K562 (cell line): Measurements from ENCODE around the gene PSAP. TPM values are rescaled to one million over a fixed set of nuclear protein-coding genes. Genes with fewer than 3 reads are reported as not detected.

Source experiments
- ARID2 ChIP-seq: fragments of 450-650 bp; IDR thresholded peaks from 2 replicates; pipeline ENCODE4 v1.6.1; 2017; ENCODE audit warnings: antibody characterized with exemption, mild to moderate bottlenecking
- BRD9 ChIP-seq: fragments of 450-650 bp; IDR thresholded peaks from 2 replicates; pipeline ENCODE4 v1.6.1; 2018; ENCODE audit warnings: low read depth; ENCODE audit not compliant: partially characterized antibody
- CHD4 ChIP-seq: fragments of 200-600 bp; sonication (generic); IDR thresholded peaks from 3 replicates; pipeline ENCODE4 v1.6.1; 2012; ENCODE audit warnings: low read depth, mild to moderate bottlenecking, mixed read lengths, low read length, inconsistent platforms; ENCODE audit not compliant: insufficient read depth, insufficient replicate concordance, poor library complexity, severe bottlenecking
- CLOCK ChIP-seq: fragments of 250-450 bp; sonication (Bioruptor Pico); IDR thresholded peaks from 2 replicates; pipeline ENCODE4 v1.4.0; 2020; ENCODE audit warnings: mild to moderate bottlenecking, moderate library complexity, borderline replicate concordance
- CXXC5 ChIP-seq: fragments of 250-450 bp; sonication (Bioruptor Pico); IDR thresholded peaks from 2 replicates; pipeline ENCODE4 v1.8.0; 2022; ENCODE audit warnings: inconsistent platforms, mild to moderate bottlenecking, moderate library complexity
- E4F1 ChIP-seq: fragments of 250-450 bp; sonication (Bioruptor Pico); IDR thresholded peaks from 2 replicates; pipeline ENCODE4 v1.5.0; 2021; ENCODE audit warnings: mild to moderate bottlenecking, borderline replicate concordance
- GABPB1 ChIP-seq: sonication (generic); formaldehyde crosslinking; IDR thresholded peaks from 2 replicates; pipeline ENCODE4 v1.8.0; 2022; ENCODE audit warnings: mild to moderate bottlenecking, missing genetic modification reagents
- HMGXB4 ChIP-seq: sonication (generic); formaldehyde crosslinking; IDR thresholded peaks from 2 replicates; pipeline ENCODE4 v1.8.1; 2023; ENCODE audit warnings: mild to moderate bottlenecking, missing genetic modification reagents
- MCM7 ChIP-seq, 2 experiments: fragments of 450-650 bp; IDR thresholded peaks; 2 replicates each; pipeline ENCODE4 v1.6.1; 2016 to 2018
- NFATC3 ChIP-seq: fragments of 450-650 bp; IDR thresholded peaks from 2 replicates; pipeline ENCODE4 v1.6.1; 2017; ENCODE audit warnings: mild to moderate bottlenecking
- PHF8 ChIP-seq: fragments of 200-600 bp; sonication (generic); IDR thresholded peaks from 2 replicates; pipeline ENCODE4 v1.6.1; 2012; ENCODE audit warnings: mixed run types, mild to moderate bottlenecking, inconsistent platforms, low read length, moderate library complexity, borderline replicate concordance
- RAD21 ChIP-seq, 2 experiments: fragments of 250-450 bp in 1 of 2; fragments of 450-650 bp in 1 of 2; sonication (Bioruptor Pico) in 1 of 2; formaldehyde crosslinking in 1 of 2; IDR thresholded peaks in 1 of 2; conservative IDR thresholded peaks in 1 of 2; 2 replicates each; pipeline versions ENCODE4 v1.4.0 to v1.8.0; 2020 to 2022; ENCODE audit warnings: mild to moderate bottlenecking in 2 of 2, moderate library complexity in 1 of 2
- SETDB1 ChIP-seq: IDR thresholded peaks from one replicate; pipeline ENCODE4 v1.6.1; 2012; ENCODE audit warnings: low read length, control low read depth, inconsistent platforms
- SLC30A9 ChIP-seq: fragments of 250-450 bp; sonication (Bioruptor Pico); IDR thresholded peaks from 2 replicates; pipeline ENCODE4 v1.8.0; 2022; ENCODE audit warnings: mild to moderate bottlenecking, moderate library complexity
- TEAD4 ChIP-seq, 2 experiments: sonication (generic) in 1 of 2; formaldehyde crosslinking in 1 of 2; IDR thresholded peaks; 2 replicates each; pipeline versions ENCODE4 v1.6.1 to v1.8.0; 2012 to 2022; ENCODE audit warnings: borderline replicate concordance in 1 of 2, inconsistent platforms in 1 of 2, low read length in 1 of 2, mild to moderate bottlenecking in 1 of 2, missing genetic modification reagents in 1 of 2
- ZNF175 ChIP-seq: fragments of 200-800 bp; sonication (Bioruptor generic); IDR thresholded peaks from 2 replicates; pipeline ENCODE4 v1.6.1; 2016; ENCODE audit warnings: low read depth, mild to moderate bottlenecking, missing genetic modification characterization, missing compliant biosample characterization
- ZNF324 ChIP-seq: fragments of 250-450 bp; sonication (Bioruptor Pico); IDR thresholded peaks from 2 replicates; pipeline ENCODE4 v1.4.0; 2020; ENCODE audit warnings: mild to moderate bottlenecking
- ZNF347 ChIP-seq: fragments of 450-650 bp; formaldehyde crosslinking; IDR thresholded peaks from 2 replicates; pipeline ENCODE4 v1.4.0; 2020; ENCODE audit warnings: low read depth, mild to moderate bottlenecking, moderate library complexity
- ZNF384 ChIP-seq: IDR thresholded peaks from 2 replicates; pipeline ENCODE4 v1.6.1; 2012; ENCODE audit warnings: low read depth, low read length, improper control_type of control experiment
- ZNF75A ChIP-seq: fragments of 450-650 bp; formaldehyde crosslinking; IDR thresholded peaks from 2 replicates; pipeline ENCODE4 v1.4.0; 2020; ENCODE audit warnings: mild to moderate bottlenecking
- ZNF76 ChIP-seq: fragments of 250-450 bp; sonication (Bioruptor Pico); IDR thresholded peaks from 2 replicates; pipeline ENCODE4 v1.4.0; 2020; ENCODE audit warnings: mild to moderate bottlenecking, moderate library complexity, borderline replicate concordance
- polyA plus RNA-seq, 8 experiments: library from polyadenylated mRNA; depleted of rRNA in 4 of 8; stranded (reverse) in 5 of 8; unstranded in 3 of 8; fragments of >200 nt; fragmentation: Nextera tagmentation in 2 of 8; fragmentation: Illumina TruSeq in 1 of 8; extraction: Ambion mirVana in 2 of 8; extraction: Trizol in 1 of 8; gene quantifications; 2 replicates each; pipeline versions ENCODE4 v1.2.1 to v1.2.3, GENCODE V29; 2011 to 2014; ENCODE audit warnings: inconsistent platforms in 1 of 8, missing spikeins in 1 of 8
- total RNA-seq, 7 experiments: library from RNA; depleted of rRNA in 6 of 7; stranded (reverse); fragments of >200 nt in 6 of 7; fragmentation: Illumina TruSeq in 2 of 7; extraction: Trizol in 2 of 7; gene quantifications; 2 replicates each; pipeline versions ENCODE4 v1.2.1 to v1.2.3, GENCODE V29; 2011 to 2021; ENCODE audit warnings: low replicate concordance in 1 of 7

PSAP gene
- total and polyA plus RNA-seq, 9 of the 15 experiments (the other 6 are each of a cell fraction or from before 2014, with no cell fraction given): 245 to 700 (median 429) TPM

- TF ChIP-seq SLC30A9 (CRISPR knock-in tag) (no peak), GABPB1 (CRISPR knock-in tag) (0 out of 2 replicates have a peak, but pooled peaks have one; percentile 32), ZNF76 (CRISPR knock-in tag) (no peak), ARID2 (0 out of 2 replicates have a peak, but pooled peaks have one; percentile 29), CXXC5 (no peak), RAD21 (CRISPR knock-in tag; conservative IDR thresholded peaks at IDR 0.05 in 1 of 2, IDR thresholded peaks at IDR 0.05 in 1 of 2) (peak; percentile 72 to 91), NFATC3 (no peak), MCM7 (IDR thresholded peaks at IDR 0.05) (no peak), CHD4 (no peak), ZNF347 (CRISPR knock-in tag) (no peak), ZNF175 (CRISPR knock-in tag) (no peak), CLOCK (CRISPR knock-in tag) (no peak), E4F1 (no peak), ZNF384 (0 out of 2 replicates have a peak, but pooled peaks have one; percentile 23), BRD9 (peak; percentile 28), HMGXB4 (CRISPR knock-in tag) (no peak), TEAD4 (IDR thresholded peaks at IDR 0.05; ENCODE audit: low read length) (peak; percentile 47; the same call in 1 of the 2 replicates), TEAD4 (CRISPR knock-in tag; IDR thresholded peaks at IDR 0.05; ENCODE audit: borderline replicate concordance) (no peak), PHF8 (no peak), ZNF75A (CRISPR knock-in tag) (no peak), SETDB1 (no peak), ZNF324 (no peak)
Observed at GRCh38 chr10:71837098-71837827, 13.8 kb downstream of the PSAP start (continued).
